Activated T-helper 1 cell treated with Interleukin-2 at 50 U/mL for 16 hours (primary cell): ENCODE results near the gene GUCY2C.

Source experiments
- DNase-seq: peaks from one replicate; pipeline ENCODE4 v3.0.0-alpha.2; 2020; ENCODE audit warnings: low read depth

GUCY2C gene

GRCh38 chr12:14619741-14620501 is 76.5 kb downstream of the GUCY2C start:
- no peak for DNase-seq

- DNase-seq = no peak
Observed at GRCh38 chr12:14618983-14619382, 77.4 kb downstream of the GUCY2C start.

GRCh38 chr12:14614704-14615121 is 81.7 kb downstream of the GUCY2C start:
- no peak for DNase-seq

GRCh38 chr12:14613718-14614117 is 82.7 kb downstream of the GUCY2C start:
- no peak for DNase-seq

GRCh38 chr12:14612898-14613445 is 83.4 kb downstream of the GUCY2C start:
- DNase-seq = no peak

- DNase-seq = no peak
Observed at GRCh38 chr12:14612250-14612649, 84.1 kb downstream of the GUCY2C start.

- no peak for DNase-seq
Observed at GRCh38 chr12:14611640-14612203, 84.7 kb downstream of the GUCY2C start.

GRCh38 chr12:14607568-14607967 is 88.8 kb downstream of the GUCY2C start:
- DNase-seq = no peak

GRCh38 chr12:14605401-14605989 is 90.9 kb downstream of the GUCY2C start:
- DNase-seq = no peak

- DNase-seq = no peak
Observed at GRCh38 chr12:14601692-14602478, 94.5 kb downstream of the GUCY2C start.

GRCh38 chr12:14597480-14597879 is 98.9 kb downstream of the GUCY2C start:
- DNase-seq = no peak

GRCh38 chr12:14591719-14592118 is 104.7 kb downstream of the GUCY2C start:
- DNase-seq = no peak

- DNase-seq = no peak
Observed at GRCh38 chr12:14589169-14590004, 107.0 kb downstream of the GUCY2C start.

GRCh38 chr12:14588571-14588970 is 107.8 kb downstream of the GUCY2C start:
- no peak for DNase-seq

GRCh38 chr12:14578646-14579045 is 117.8 kb downstream of the GUCY2C start:
- no peak for DNase-seq

GRCh38 chr12:14577344-14577743 is 119.1 kb downstream of the GUCY2C start:
- no peak for DNase-seq

GRCh38 chr12:14576896-14577295 is 119.5 kb downstream of the GUCY2C start:
- no peak for DNase-seq

GRCh38 chr12:14575585-14575984 is 120.8 kb downstream of the GUCY2C start:
- no peak for DNase-seq

GRCh38 chr12:14573118-14573517 is 123.3 kb downstream of the GUCY2C start:
- DNase-seq = no peak

- no peak for DNase-seq
Observed at GRCh38 chr12:14572401-14572800, 124.0 kb downstream of the GUCY2C start.

- no peak for DNase-seq
Observed at GRCh38 chr12:14571779-14572178, 124.6 kb downstream of the GUCY2C start.
